ENCODE results near the gene CCDC137. TPM values are rescaled to one million over a fixed set of nuclear protein-coding genes. Genes with fewer than 3 reads are reported as not detected.

Gene CCDC137
- total and polyA plus RNA-seq, 2 of the 13 experiments (the other 11 are each of a cell fraction or from before 2014, with no cell fraction given): 14.6 to 39.1 TPM

GRCh38 chr17:81659038-81659437 lies 7.5 kb upstream of the CCDC137 start (continued):
- TF ChIP-seq ZHX2 (IDR thresholded peaks at IDR 0.05; ENCODE audit: low read depth) (no peak), ZHX2 (CRISPR knock-in tag; IDR thresholded peaks at IDR 0.05; ENCODE audit: borderline replicate concordance) (no peak), ZNF331 (CRISPR knock-in tag; IDR thresholded peaks at IDR 0.05) (peak; percentile 11; the same call in 1 of the 2 replicates), RCOR2 (CRISPR knock-in tag; IDR thresholded peaks at IDR 0.05) (peak; percentile 34; the same call in 1 of the 2 replicates), ZNF629 (CRISPR knock-in tag; conservative IDR thresholded peaks at IDR 0.05) (no peak), SOX13 (IDR thresholded peaks at IDR 0.05) (no peak), SOX13 (CRISPR knock-in tag; conservative IDR thresholded peaks at IDR 0.05 in 1 of 2, IDR thresholded peaks at IDR 0.05 in 1 of 2) (0 out of 4 replicates have a peak, but pooled peaks of 1 of the 2 experiments have one; percentile 26), CREM (IDR thresholded peaks at IDR 0.05) (no peak), CREM (CRISPR knock-in tag; IDR thresholded peaks at IDR 0.05) (no peak), MEIS1 (CRISPR knock-in tag; IDR thresholded peaks at IDR 0.05; ENCODE audit: borderline replicate concordance) (0 out of 2 replicates have a peak, but pooled peaks have one; percentile 33), HNF4A (CRISPR knock-in tag; IDR thresholded peaks at IDR 0.05) (peak; percentile 79)
